Stimulated activated CD8-positive, alpha-beta memory T cell treated with anti-CD3 and anti-CD28 coated beads, Interleukin-2, amount 100 ng/mL, for 48 hours (primary cell): ENCODE measurements around the gene KLHL8.
"Not testable (repeated sequence)": the region's sequence is repeated elsewhere in the genome, so short reads cannot be mapped to it uniquely, and the experiment has no call there.

Experiments
- DNase-seq, 2 donors: peaks; one replicate each; pipeline ENCODE4 v3.0.0-alpha.2; 2020; ENCODE audit warnings: low read depth in 2 of 2

Gene KLHL8

DNA sequence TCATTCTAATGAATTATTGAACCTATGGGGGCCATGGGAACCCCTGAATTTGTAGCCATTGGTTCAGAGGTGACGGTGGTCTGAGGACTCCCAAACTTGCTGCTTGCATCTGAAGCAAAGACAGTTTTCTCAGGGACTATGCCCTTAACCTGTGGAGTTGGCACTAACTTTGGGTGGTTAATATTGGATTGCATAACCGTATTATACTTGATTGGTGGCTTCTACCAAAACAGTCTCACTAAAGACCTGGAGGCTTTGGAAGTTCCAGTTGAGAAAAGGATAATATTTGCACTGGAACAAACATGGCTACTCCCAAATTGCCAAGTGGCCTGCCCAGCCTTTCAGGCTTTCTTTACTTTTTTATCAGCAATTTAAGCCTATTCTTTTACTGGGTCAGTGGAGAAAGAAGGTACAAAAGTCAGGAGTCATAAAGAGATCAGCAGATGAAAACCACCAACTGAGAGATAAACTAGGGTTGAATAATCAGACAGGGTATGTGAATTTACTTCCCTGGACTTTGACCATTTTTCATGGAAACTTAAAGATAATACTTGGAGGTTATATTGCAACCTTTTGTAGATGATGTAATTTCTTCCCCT, 7.9 kb upstream of the KLHL8 start:
- no peak for DNase-seq

GRCh38 chr4:87227751-87228151, 7.3 kb upstream of the KLHL8 start:
- no peak for DNase-seq

GRCh38 chr4:87225936-87226335, 5.5 kb upstream of the KLHL8 start:
- no peak for DNase-seq

GRCh38 chr4:87224141-87224923, 3.9 kb upstream of the KLHL8 start:
- DNase-seq: no peak

DNA sequence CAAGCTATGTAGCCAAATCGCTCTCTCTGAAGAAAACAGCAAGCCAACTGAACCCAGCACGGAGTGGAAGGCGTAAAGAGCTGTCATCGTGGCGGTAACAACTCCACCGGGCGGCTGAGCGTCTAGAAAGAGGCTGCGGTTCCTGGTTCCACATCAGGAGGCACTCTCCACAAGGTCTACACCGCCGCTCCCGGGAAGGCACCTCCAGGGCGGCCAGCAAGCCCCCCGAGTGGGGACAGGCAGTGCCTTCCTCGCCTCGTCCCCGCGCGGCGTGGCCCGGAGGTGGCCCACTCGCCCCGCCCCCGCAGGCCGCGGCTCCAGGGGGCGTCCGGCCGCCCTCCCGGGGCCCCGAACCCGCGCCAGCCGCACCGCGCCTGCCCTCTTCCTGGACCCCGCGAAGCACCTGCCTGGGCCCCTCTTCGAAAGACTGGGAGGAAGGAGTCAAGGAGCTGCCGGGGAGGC, 755 bp downstream of the KLHL8 start:
- DNase-seq: peak; percentile 20 to 46

GRCh38 chr4:87217235-87217763, 3.1 kb downstream of the KLHL8 start:
- not testable (repeated sequence) for DNase-seq

- no peak for DNase-seq
Observed at GRCh38 chr4:87216469-87216868, 3.9 kb downstream of the KLHL8 start.

- no peak for DNase-seq
Observed at GRCh38 chr4:87213421-87214075, 6.9 kb downstream of the KLHL8 start.

DNA sequence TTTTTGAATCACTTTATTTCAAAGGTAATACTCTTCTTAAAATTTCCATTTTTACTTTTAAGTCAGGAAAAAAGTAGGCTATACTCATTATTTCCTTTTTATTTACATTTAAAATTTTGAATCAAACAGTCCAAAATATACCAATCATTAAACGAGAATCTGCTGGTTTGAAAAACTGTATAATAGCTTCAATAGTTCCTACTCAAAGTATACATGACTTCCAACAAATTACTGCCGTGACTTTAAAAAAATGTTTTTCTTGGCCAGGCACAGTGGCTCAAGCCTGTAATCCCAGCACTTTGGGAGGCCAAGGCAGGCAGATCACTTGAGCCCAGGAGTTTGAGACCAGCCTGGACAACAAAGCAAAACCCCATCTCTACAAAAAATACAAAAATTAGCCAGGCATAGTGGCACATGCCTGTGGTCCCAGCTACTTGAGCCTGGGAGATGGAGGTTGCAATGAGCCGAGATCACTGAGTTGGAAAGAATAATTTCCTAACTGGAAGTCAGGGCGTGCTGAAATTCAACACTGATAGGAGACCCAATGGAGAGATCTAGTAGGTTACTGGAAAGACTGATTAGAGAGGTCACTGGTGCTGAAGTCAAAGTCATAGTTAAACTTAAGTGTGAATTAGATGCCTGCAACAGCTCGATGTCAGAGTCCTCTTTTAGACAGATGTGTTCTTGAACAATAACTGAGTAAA, 9.0 kb downstream of the KLHL8 start:
- DNase-seq: no peak

GRCh38 chr4:87209696-87210095, 10.7 kb downstream of the KLHL8 start:
- no peak for DNase-seq

- no peak for DNase-seq
Observed at GRCh38 chr4:87209182-87209581, 11.2 kb downstream of the KLHL8 start.

- no peak for DNase-seq
Observed at GRCh38 chr4:87204559-87204958, 15.9 kb downstream of the KLHL8 start.

- no peak for DNase-seq
Observed at GRCh38 chr4:87196927-87197326, 23.5 kb downstream of the KLHL8 start.

DNA sequence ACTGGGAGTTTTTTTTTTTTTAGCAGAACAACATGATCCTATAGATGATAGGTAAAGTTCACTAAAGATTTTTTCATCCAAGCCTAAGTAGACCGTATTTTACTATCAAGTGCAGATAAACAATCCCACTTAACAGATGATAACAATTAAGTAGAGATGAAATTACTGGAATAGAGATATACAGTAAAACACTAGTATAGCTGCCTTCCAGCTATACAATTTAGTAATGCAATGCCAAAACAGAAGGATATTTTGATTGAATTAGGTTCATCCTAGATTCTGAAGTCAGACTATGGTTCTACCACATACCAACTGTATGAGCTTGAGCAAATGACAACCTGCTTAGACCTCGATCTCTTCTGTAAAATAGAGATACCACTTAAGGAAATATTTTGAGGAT, 24.3 kb downstream of the KLHL8 start:
- DNase-seq: no peak

- DNase-seq: no peak
Observed at GRCh38 chr4:87193958-87194675, 26.3 kb downstream of the KLHL8 start.

DNA sequence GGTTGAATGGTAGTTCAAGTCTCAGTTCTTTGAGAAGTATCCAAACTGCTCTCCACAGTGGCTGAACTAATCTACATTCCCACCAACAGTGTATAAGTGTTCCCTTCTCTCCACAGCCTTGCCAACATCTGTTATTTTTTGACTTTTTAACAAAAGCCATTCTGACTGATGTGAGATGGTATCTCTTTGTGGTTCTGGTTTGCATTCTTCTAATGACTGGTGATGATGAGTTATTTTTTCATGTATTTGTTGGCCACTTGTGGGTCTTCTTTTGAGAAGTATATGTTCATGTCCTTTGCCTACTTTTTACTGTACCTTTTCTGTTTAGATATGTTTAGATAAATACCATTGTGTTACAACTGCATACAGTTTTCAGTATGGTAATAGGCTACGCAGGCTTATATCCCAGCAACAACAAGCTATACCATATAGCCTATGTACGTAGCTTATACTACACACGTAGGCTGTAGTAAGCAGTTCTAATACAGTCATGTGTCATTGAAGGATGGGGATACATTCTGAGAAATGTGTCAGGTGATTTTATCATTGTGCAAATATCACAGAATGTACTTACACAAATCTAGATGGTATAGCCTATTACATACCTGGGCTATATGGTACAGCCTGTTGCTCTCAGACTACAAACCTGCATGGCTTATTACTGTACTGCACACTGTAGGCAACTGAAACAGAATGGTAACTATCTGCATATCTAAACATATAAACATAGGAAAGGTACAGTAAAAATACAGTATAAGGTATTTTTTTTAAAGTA, 28.1 kb downstream of the KLHL8 start:
- no peak for DNase-seq

DNA sequence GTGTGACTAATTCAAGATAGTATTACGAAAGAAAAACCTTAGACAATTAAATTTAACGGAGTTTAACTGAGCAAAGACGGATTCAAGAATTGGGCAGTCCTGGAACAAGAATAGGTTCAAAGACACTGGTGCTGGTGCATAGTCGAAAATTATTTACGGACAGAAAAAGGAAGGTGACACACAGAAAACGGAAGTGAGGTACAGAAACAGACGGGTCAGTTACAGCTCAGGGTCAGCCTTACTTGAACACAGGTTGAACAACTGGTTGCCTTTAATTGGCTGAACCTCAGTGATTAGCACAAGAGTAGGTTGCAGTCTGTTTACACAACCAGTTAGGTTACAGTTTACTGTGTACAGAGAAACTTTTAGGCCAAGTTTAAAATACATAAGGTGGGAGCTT, 31.5 kb downstream of the KLHL8 start:
- DNase-seq: no peak

GRCh38 chr4:87188048-87188447, 32.4 kb downstream of the KLHL8 start:
- no peak for DNase-seq

- DNase-seq: no peak
Observed at GRCh38 chr4:87185146-87185870, 35.1 kb downstream of the KLHL8 start.

DNA sequence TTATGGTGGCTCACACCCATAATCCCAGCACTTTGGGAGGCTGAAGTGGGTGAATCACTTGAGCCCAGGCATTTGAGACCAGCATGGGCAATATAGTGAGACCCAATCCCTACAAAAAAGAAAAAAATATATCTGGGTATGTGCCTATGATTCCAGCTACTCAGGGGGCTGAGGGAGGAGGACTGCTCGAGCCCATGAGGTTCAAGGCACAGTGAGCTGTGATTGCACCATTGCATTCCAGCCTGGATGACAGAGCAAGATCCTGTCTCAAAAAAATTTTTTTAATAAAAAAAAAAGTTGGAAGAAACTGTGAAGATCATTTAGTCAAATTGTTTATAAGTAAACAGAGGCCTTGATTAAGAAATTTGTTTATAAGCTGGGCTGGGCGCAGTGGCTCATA, 39.7 kb downstream of the KLHL8 start:
- DNase-seq: no peak
